K562 (cell line): ENCODE results near the gene SESN3. TPM values are rescaled to one million over a fixed set of nuclear protein-coding genes. Genes with fewer than 3 reads are reported as not detected.

ENCODE experiments used
- ATAC-seq: fragments of 200-7000 bp; cut with Tn5 transposase; 3 replicates; pipeline ENCODE4 v1.9.1; 2020; ENCODE audit warnings: moderate library complexity
- BruUV-seq: library from RNA; stranded (reverse); fragments of 400-500 nt; replicated peaks from 2 replicates; lab custom pipeline; 2021; lab: Mats Ljungman, UMichigan
- CTCF ChIA-PET: fragments of 300-600 bp; formaldehyde crosslinking; extraction: SDS; loops from one replicate; lab custom pipeline; 2021; ENCODE audit warnings: low intra/inter-chr PET ratio; lab: Yijun Ruan, JAX
- POLR2A ChIA-PET: fragments of 300-600, 350-650 bp; sonication (Branson Sonifier 250); formaldehyde crosslinking; extraction: SDS; loops from one replicate; lab custom pipeline; 2021; ENCODE audit warnings: antibody characterized with exemption, inconsistent platforms; lab: Yijun Ruan, JAX
- DNase-seq, 4 experiments: peaks; one replicate each; pipeline versions ENCODE4 v3.0.0 to v3.0.0-alpha.2; 2011 to 2018; ENCODE audit warnings: low spot score in 3 of 4, mixed read lengths in 3 of 4; ENCODE audit errors: extremely low read depth in 1 of 4
- FAIRE-seq: peaks from 2 replicates; lab custom pipeline; 2011; peaks lifted over from hg19 to GRCh38; lab: Jason Lieb, UNC
- H2AFZ ChIP-seq: 2 replicates; pipeline ENCODE4 v1.6.0; 2011; ENCODE audit warnings: low read depth, low read length, control low read depth, inconsistent platforms
- H3K27ac ChIP-seq: fragments of 200-600 bp; 3 replicates; pipeline ENCODE4 v1.8.0; 2011; ENCODE audit warnings: low read depth, mild to moderate bottlenecking, control low read depth, inconsistent platforms, low read length, moderate library complexity, mixed read lengths; ENCODE audit errors: extremely low read depth
- H3K27me3 ChIP-seq, 2 experiments: fragments of 300-600 bp in 1 of 2; 2 replicates in 1 of 2; 3 replicates in 1 of 2; pipeline versions ENCODE4 v1.6.0 to v1.8.0; 2011; ENCODE audit warnings: inconsistent platforms in 2 of 2, low read length in 2 of 2, mild to moderate bottlenecking in 1 of 2, mixed read lengths in 1 of 2, moderate library complexity in 1 of 2; ENCODE audit not compliant: control insufficient read depth in 2 of 2, insufficient read depth in 2 of 2
- H3K36me3 ChIP-seq: fragments of 300-600 bp; 3 replicates; pipeline ENCODE4 v1.8.0; 2011; ENCODE audit warnings: mild to moderate bottlenecking, low read length, inconsistent platforms; ENCODE audit not compliant: control insufficient read depth, insufficient read depth
- H3K4me1 ChIP-seq, 2 experiments: fragments of 200-600 bp in 1 of 2; replicated peaks in 1 of 2; 2 replicates in 1 of 2; 3 replicates in 1 of 2; pipeline versions ENCODE4 v1.5.1 to v1.8.0; 2011; ENCODE audit warnings: inconsistent platforms in 2 of 2, low read length in 2 of 2, mild to moderate bottlenecking in 1 of 2, mixed read lengths in 1 of 2, moderate library complexity in 1 of 2; ENCODE audit not compliant: control insufficient read depth in 2 of 2, insufficient read depth in 2 of 2
- H3K4me2 ChIP-seq: 2 replicates; pipeline ENCODE4 v1.6.1; 2011; ENCODE audit warnings: low read length, control low read depth, inconsistent platforms, mixed read lengths; ENCODE audit not compliant: insufficient read depth
- H3K4me3 ChIP-seq: fragments of 200-600 bp; sonication (generic), shearing (Covaris generic); 2 replicates; pipeline ENCODE4 v1.5.1; 2016; ENCODE audit warnings: control low read depth, inconsistent platforms
- H3K79me2 ChIP-seq: fragments of 200-600 bp; 3 replicates; pipeline ENCODE4 v1.8.0; 2011; ENCODE audit warnings: low read length, inconsistent platforms; ENCODE audit not compliant: control insufficient read depth, insufficient read depth
- H3K9ac ChIP-seq, 2 experiments: 2 replicates each; pipeline versions ENCODE4 v1.6.0 to v1.6.1; 2011; ENCODE audit warnings: low read depth in 2 of 2, low read length in 2 of 2, control low read depth in 1 of 2, inconsistent platforms in 1 of 2, mild to moderate bottlenecking in 1 of 2, mixed read lengths in 1 of 2; ENCODE audit not compliant: insufficient read depth in 1 of 2
- H3K9me1 ChIP-seq: one replicate; pipeline ENCODE4 v1.6.0; 2011; ENCODE audit warnings: inconsistent platforms, mild to moderate bottlenecking, low read length, moderate library complexity; ENCODE audit not compliant: control insufficient read depth, insufficient read depth
- H3K9me3 ChIP-seq: replicated peaks from 2 replicates; pipeline ENCODE4 v1.5.1; 2011; ENCODE audit warnings: low read depth, low read length, inconsistent platforms; ENCODE audit not compliant: control insufficient read depth, insufficient read depth
- H4K20me1 ChIP-seq: replicated peaks from 2 replicates; pipeline ENCODE4 v1.6.1; 2011; ENCODE audit warnings: low read length, inconsistent platforms, mixed read lengths; ENCODE audit not compliant: control insufficient read depth, insufficient read depth
- ARHGAP35 ChIP-seq: fragments of 450-650 bp; IDR thresholded peaks from 2 replicates; pipeline ENCODE4 v1.6.1; 2018; ENCODE audit not compliant: partially characterized antibody
- ATF7 ChIP-seq: fragments of 450-650 bp; IDR thresholded peaks from 2 replicates; pipeline ENCODE4 v1.7.1; 2014; ENCODE audit warnings: mild to moderate bottlenecking, moderate library complexity
- CC2D1A ChIP-seq: fragments of 450-650 bp; IDR thresholded peaks from 2 replicates; pipeline ENCODE4 v1.6.1; 2017; ENCODE audit warnings: mild to moderate bottlenecking
- DPF2 ChIP-seq: fragments of 450-650 bp; IDR thresholded peaks from 2 replicates; pipeline ENCODE4 v1.6.1; 2016
- E2F3 ChIP-seq: fragments of 250-450 bp; sonication (Bioruptor Pico); IDR thresholded peaks from 2 replicates; pipeline ENCODE4 v1.4.0; 2020; ENCODE audit warnings: mild to moderate bottlenecking
- FUS ChIP-seq: fragments of 200-400 bp; formaldehyde crosslinking; optimal IDR thresholded peaks from 2 replicates; pipeline ENCODE3; 2017; ENCODE audit warnings: low read depth, low read length
- HCFC1 ChIP-seq: IDR thresholded peaks from 2 replicates; pipeline ENCODE4 v1.6.1; 2012; ENCODE audit warnings: low read depth, low read length, improper control_type of control experiment
- KDM4B ChIP-seq, 2 experiments: fragments of 450-650 bp in 1 of 2; sonication (generic) in 1 of 2; IDR thresholded peaks; 2 replicates each; pipeline ENCODE4 v1.6.1; 2016 to 2017; ENCODE audit warnings: borderline replicate concordance in 2 of 2, antibody characterized with exemption in 1 of 2, low read depth in 1 of 2, mild to moderate bottlenecking in 1 of 2
- MECOM ChIP-seq: fragments of 250-450 bp; sonication (Bioruptor Pico); IDR thresholded peaks from 2 replicates; pipeline ENCODE4 v1.8.0; 2022; ENCODE audit warnings: inconsistent platforms
- NELFE ChIP-seq: IDR thresholded peaks from 2 replicates; pipeline ENCODE4 v1.6.1; 2011; ENCODE audit warnings: mild to moderate bottlenecking; ENCODE audit not compliant: insufficient read depth, insufficient read length
- PCBP1 ChIP-seq: fragments of 200-400 bp; formaldehyde crosslinking; IDR thresholded peaks from 2 replicates; pipeline ENCODE4 v1.6.1; 2018; ENCODE audit warnings: mild to moderate bottlenecking, low read depth, low read length; ENCODE audit not compliant: poor library complexity, severe bottlenecking
- ZNF232 ChIP-seq: sonication (generic); formaldehyde crosslinking; IDR thresholded peaks from 2 replicates; pipeline ENCODE4 v1.8.0; 2022; ENCODE audit warnings: mild to moderate bottlenecking, missing genetic modification reagents
- ZNF324 ChIP-seq: fragments of 250-450 bp; sonication (Bioruptor Pico); IDR thresholded peaks from 2 replicates; pipeline ENCODE4 v1.4.0; 2020; ENCODE audit warnings: mild to moderate bottlenecking
- WGBS: fragments of 100-300 bp; shearing (Covaris generic); methylation state at CpG from one replicate; pipeline ENCODE4 v1.1.6; 2016; ENCODE audit warnings: low coverage, mixed read lengths; ENCODE audit not compliant: insufficient coverage; ENCODE audit errors: missing lambda C conversion rate; 5-methylcytosine and 5-hydroxymethylcytosine counted together
- in situ Hi-C: fragments of 300-500 bp; cut with MboI; formaldehyde crosslinking; loops from 4 replicates; pipeline ENCODE4 v1.15.0; 2018; ENCODE audit warnings: inconsistent platforms, mixed read lengths
- intact Hi-C: fragments of 100-400 bp; cut with micrococcal nuclease; formaldehyde crosslinking; loops from 2 replicates; pipeline ENCODE4 v1.14.2; 2022
- polyA plus RNA-seq, 8 experiments: library from polyadenylated mRNA; depleted of rRNA in 4 of 8; stranded (reverse) in 5 of 8; unstranded in 3 of 8; fragments of >200 nt; fragmentation: Nextera tagmentation in 2 of 8; fragmentation: Illumina TruSeq in 1 of 8; extraction: Ambion mirVana in 2 of 8; extraction: Trizol in 1 of 8; gene quantifications; 2 replicates each; pipeline versions ENCODE4 v1.2.1 to v1.2.3, GENCODE V29; 2011 to 2014; ENCODE audit warnings: inconsistent platforms in 1 of 8, missing spikeins in 1 of 8
- total RNA-seq, 7 experiments: library from RNA; depleted of rRNA in 6 of 7; stranded (reverse); fragments of >200 nt in 6 of 7; fragmentation: Illumina TruSeq in 2 of 7; extraction: Trizol in 2 of 7; gene quantifications; 2 replicates each; pipeline versions ENCODE4 v1.2.1 to v1.2.3, GENCODE V29; 2011 to 2021; ENCODE audit warnings: low replicate concordance in 1 of 7
- TF ChIP-seq, protein P1 (sequence below): fragments of 450-650 bp; IDR thresholded peaks from one replicate; pipeline ENCODE4 v1.6.1; 2018; ENCODE audit warnings: mild to moderate bottlenecking, moderate library complexity; ENCODE audit not compliant: partially characterized antibody
- TF ChIP-seq, protein P2 (sequence below): sonication (generic); formaldehyde crosslinking; IDR thresholded peaks from 2 replicates; pipeline ENCODE4 v1.9.0; 2022; ENCODE audit warnings: mild to moderate bottlenecking, missing genetic modification reagents

SESN3 gene
- total and polyA plus RNA-seq, 9 of the 15 experiments (the other 6 are each of a cell fraction or from before 2014, with no cell fraction given) = 0.44 to 2.6 (median 1.5) TPM

DNA sequence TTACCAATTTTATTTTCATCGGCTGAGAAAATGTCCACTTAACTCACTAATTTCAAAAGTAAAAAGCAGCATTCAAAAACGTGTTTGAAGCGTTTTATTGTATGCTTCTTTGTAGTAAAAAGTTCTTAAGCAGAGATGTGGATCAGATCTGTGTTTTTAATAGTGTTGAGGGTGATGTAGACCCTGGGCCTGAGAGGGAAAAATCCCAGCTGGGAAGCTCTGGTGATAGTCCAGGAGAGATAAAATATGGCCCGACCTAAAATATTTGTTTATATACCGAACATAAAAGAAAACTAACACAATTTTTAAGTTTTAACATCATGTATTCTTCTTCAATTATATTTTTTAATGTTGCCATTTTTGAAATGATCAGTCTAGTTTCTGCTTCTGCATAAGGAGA is 35.2 kb downstream of the SESN3 start:
- no peak for FAIRE-seq
- H4K20me1 ChIP-seq = no peaks in the 10 kb centered on the region
- no peaks in the 10 kb centered on the region for H3K79me2 ChIP-seq
- H3K4me2 ChIP-seq = no peak overlapping the region
- no peak overlapping the region for H3K27ac ChIP-seq
- H3K9ac ChIP-seq = no peak overlapping the region
- H3K36me3 ChIP-seq = no peaks in the 10 kb centered on the region
- CTCF ChIA-PET = no interaction called here
- no TSS peak for BruUV-seq
- no peak for ATAC-seq
- H2AFZ ChIP-seq = no peak overlapping the region
- POLR2A ChIA-PET = no interaction called here
- no peak for DNase-seq
- H3K27me3 ChIP-seq = no peaks in the 10 kb centered on the region
- no peaks in the 10 kb centered on the region for H3K9me1 ChIP-seq
- H3K4me3 ChIP-seq = no peak overlapping the region
- WGBS = 2% methylated on average over 5 of the region's 5 CpGs
- in situ Hi-C loops = no loop called here
- no peaks in the 10 kb centered on the region for H3K4me1 ChIP-seq
- no peaks in the 10 kb centered on the region for H3K9me3 ChIP-seq
- TF ChIP-seq MECOM (CRISPR knock-in tag) (no peak), PCBP1 (no peak), ARHGAP35 (no peak), HCFC1 (no peak), CC2D1A (no peak), DPF2 (no peak), NELFE (no peak), KDM4B (IDR thresholded peaks at IDR 0.05; ENCODE audit: borderline replicate concordance in 2 of 2, low read depth in 1 of 2) (no peak), FUS (no peak), E2F3 (CRISPR knock-in tag) (no peak), ZNF324 (CRISPR knock-in tag) (no peak), ATF7 (no peak), ZNF232 (CRISPR knock-in tag) (no peak)
- TF ChIP-seq, protein P1, sequence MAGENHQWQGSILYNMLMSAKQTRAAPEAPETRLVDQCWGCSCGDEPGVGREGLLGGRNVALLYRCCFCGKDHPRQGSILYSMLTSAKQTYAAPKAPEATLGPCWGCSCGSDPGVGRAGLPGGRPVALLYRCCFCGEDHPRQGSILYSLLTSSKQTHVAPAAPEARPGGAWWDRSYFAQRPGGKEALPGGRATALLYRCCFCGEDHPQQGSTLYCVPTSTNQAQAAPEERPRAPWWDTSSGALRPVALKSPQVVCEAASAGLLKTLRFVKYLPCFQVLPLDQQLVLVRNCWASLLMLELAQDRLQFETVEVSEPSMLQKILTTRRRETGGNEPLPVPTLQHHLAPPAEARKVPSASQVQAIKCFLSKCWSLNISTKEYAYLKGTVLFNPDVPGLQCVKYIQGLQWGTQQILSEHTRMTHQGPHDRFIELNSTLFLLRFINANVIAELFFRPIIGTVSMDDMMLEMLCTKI = no peak
- TF ChIP-seq, protein P2, sequence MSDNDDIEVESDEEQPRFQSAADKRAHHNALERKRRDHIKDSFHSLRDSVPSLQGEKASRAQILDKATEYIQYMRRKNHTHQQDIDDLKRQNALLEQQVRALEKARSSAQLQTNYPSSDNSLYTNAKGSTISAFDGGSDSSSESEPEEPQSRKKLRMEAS (CRISPR knock-in tag) = no peak
- intact Hi-C loops = no loop called here
